SKM-1 (cell line): Measurements from ENCODE around the gene GUCA2B.

ENCODE experiments used
- DNase-seq: peaks from one replicate; lab custom pipeline; 2025; ENCODE audit not compliant: unreplicated experiment; lab: John Stamatoyannopoulos, UW

The GUCA2B gene

GRCh38 chr1:42152907-42153600 lies at the start of gene GUCA2B:
Gene GUCA2B (plus strand): TSS chr1:42153410. CDS start chr1:42153451, 41 bp downstream.
- DNase-seq = no peak

GRCh38 chr1:42105025-42105424 lies 48.2 kb upstream of the GUCA2B start:
- DNase-seq = no peak

- DNase-seq = no peak
Observed at GRCh38 chr1:42108309-42108708, 44.9 kb upstream of the GUCA2B start.

GRCh38 chr1:42109600-42109999 lies 43.6 kb upstream of the GUCA2B start:
- no peak for DNase-seq

- DNase-seq = no peak
Observed at GRCh38 chr1:42114229-42114628, 39.0 kb upstream of the GUCA2B start.

GRCh38 chr1:42117214-42117613 lies 36.0 kb upstream of the GUCA2B start:
- no peak for DNase-seq

- DNase-seq = no peak
Observed at GRCh38 chr1:42118125-42118524, 35.1 kb upstream of the GUCA2B start.

- DNase-seq = no peak
Observed at GRCh38 chr1:42122408-42122807, 30.8 kb upstream of the GUCA2B start.

GRCh38 chr1:42125552-42125951 lies 27.7 kb upstream of the GUCA2B start:
- DNase-seq = no peak

GRCh38 chr1:42127767-42128166 lies 25.4 kb upstream of the GUCA2B start:
- DNase-seq = no peak

GRCh38 chr1:42128499-42128898 lies 24.7 kb upstream of the GUCA2B start:
- DNase-seq = no peak

- no peak for DNase-seq
Observed at GRCh38 chr1:42128964-42129363, 24.2 kb upstream of the GUCA2B start.

- no peak for DNase-seq
Observed at GRCh38 chr1:42130061-42130660, 23.0 kb upstream of the GUCA2B start.

- no peak for DNase-seq
Observed at GRCh38 chr1:42133390-42133789, 19.8 kb upstream of the GUCA2B start.

- DNase-seq = no peak
Observed at GRCh38 chr1:42133809-42134526, 19.2 kb upstream of the GUCA2B start.

- no peak for DNase-seq
Observed at GRCh38 chr1:42135426-42135825, 17.8 kb upstream of the GUCA2B start.

- peak; percentile 9 for DNase-seq
Observed at GRCh38 chr1:42136466-42136865, 16.7 kb upstream of the GUCA2B start.

- DNase-seq = no peak
Observed at GRCh38 chr1:42137766-42138165, 15.4 kb upstream of the GUCA2B start.

GRCh38 chr1:42138586-42138985 lies 14.6 kb upstream of the GUCA2B start:
- DNase-seq = no peak

GRCh38 chr1:42139444-42139843 lies 13.8 kb upstream of the GUCA2B start:
- DNase-seq = no peak

- DNase-seq = no peak
Observed at GRCh38 chr1:42140191-42140590, 13.0 kb upstream of the GUCA2B start.

- DNase-seq = no peak
Observed at GRCh38 chr1:42141978-42142377, 11.2 kb upstream of the GUCA2B start.
